Panc1 (cell line): ENCODE data around the gene CHST4. TPM values are rescaled to one million over a fixed set of nuclear protein-coding genes. Genes with fewer than 3 reads are reported as not detected.

Experiments
- ATAC-seq: fragments of 200-7000 bp; cut with Tn5 transposase; 2 replicates; pipeline ENCODE4 v1.9.1; 2020; ENCODE audit warnings: mild to moderate bottlenecking, moderate library complexity
- BruUV-seq: library from RNA; stranded (reverse); fragments of 400-500 nt; replicated peaks from 2 replicates; lab custom pipeline; 2021; lab: Mats Ljungman, UMichigan
- CTCF ChIA-PET: fragments of 300-600 bp; sonication (Branson Sonifier 250); formaldehyde crosslinking; loops from one replicate; lab custom pipeline; 2022; ENCODE audit warnings: antibody characterized with exemption; lab: Charles Lee
- POLR2A ChIA-PET: fragments of 300-600 bp; sonication (Branson Sonifier 250); formaldehyde crosslinking; loops from one replicate; lab custom pipeline; 2022; ENCODE audit warnings: antibody characterized with exemption; lab: Charles Lee
- DNase-seq: peaks from one replicate; pipeline ENCODE4 v3.0.0-alpha.2; 2010; ENCODE audit warnings: low read depth, low spot score
- H3K27ac ChIP-seq: 2 replicates; pipeline ENCODE4 v1.5.1; 2011; ENCODE audit warnings: mild to moderate bottlenecking, low read length, inconsistent platforms
- H3K27me3 ChIP-seq: fragments of 200-500 bp; sonication (Bioruptor generic); 2 replicates; pipeline ENCODE4 v1.6.0; 2014; ENCODE audit warnings: low read length, inconsistent platforms; ENCODE audit not compliant: control insufficient read depth, insufficient read depth
- H3K36me3 ChIP-seq: fragments of 200-500 bp; sonication (Bioruptor generic); 2 replicates; pipeline ENCODE4 v1.5.1; 2014; ENCODE audit warnings: inconsistent platforms, mild to moderate bottlenecking, low read length, moderate library complexity; ENCODE audit not compliant: control insufficient read depth, insufficient read depth
- H3K4me1 ChIP-seq: 2 replicates; pipeline ENCODE4 v1.5.1; 2011; ENCODE audit warnings: inconsistent platforms, mild to moderate bottlenecking, low read length, moderate library complexity; ENCODE audit not compliant: control insufficient read depth, insufficient read depth
- H3K4me3 ChIP-seq, 2 experiments: 2 replicates each; pipeline ENCODE4 v1.5.1; 2011 to 2012; ENCODE audit warnings: low read depth in 2 of 2, low read length in 2 of 2, mild to moderate bottlenecking in 2 of 2, inconsistent platforms in 1 of 2, moderate library complexity in 1 of 2
- H3K9me3 ChIP-seq: fragments of 200-500 bp; sonication (Bioruptor generic); 2 replicates; pipeline ENCODE4 v1.5.1; 2014; ENCODE audit warnings: low read depth, mild to moderate bottlenecking, inconsistent platforms, low read length, moderate library complexity; ENCODE audit not compliant: control insufficient read depth, insufficient read depth
- POLR2AphosphoS5 ChIP-seq: IDR thresholded peaks from 2 replicates; pipeline ENCODE4 v1.6.1; 2012; ENCODE audit warnings: mild to moderate bottlenecking, low read depth, low read length, moderate library complexity
- SIN3A ChIP-seq: IDR thresholded peaks from 2 replicates; pipeline ENCODE4 v1.6.1; 2012; ENCODE audit warnings: low read depth, mild to moderate bottlenecking, low read length, moderate library complexity, borderline replicate concordance; ENCODE audit not compliant: insufficient read depth
- TCF7L2 ChIP-seq: IDR thresholded peaks from 2 replicates; pipeline ENCODE4 v1.6.1; 2011; ENCODE audit warnings: mild to moderate bottlenecking, low read depth, low read length, inconsistent platforms
- in situ Hi-C: cut with HindIII; loops from 2 replicates; pipeline ENCODE4 v1.10.0; 2016; ENCODE audit warnings: low sequenced_read_pairs, low pct_unique_long_range_greater_than_20kb
- intact Hi-C: fragments of 100-400 bp; cut with micrococcal nuclease; formaldehyde crosslinking; loops from one replicate; pipeline ENCODE4 v1.10.0; 2022; ENCODE audit not compliant: unreplicated experiment
- total RNA-seq: library from RNA; stranded (reverse); gene quantifications from one replicate; pipeline ENCODE4 v1.2.1, GENCODE V29; 2021; ENCODE audit not compliant: unreplicated experiment
- TF ChIP-seq, protein P1 (sequence below): fragments of 450-650 bp; IDR thresholded peaks from 2 replicates; pipeline ENCODE4 v1.5.1; 2017; ENCODE audit warnings: mild to moderate bottlenecking
- TF ChIP-seq, protein P2 (sequence below), 2 experiments: IDR thresholded peaks; 2 replicates each; pipeline ENCODE4 v1.6.1; 2011 to 2012; ENCODE audit warnings: low read depth in 2 of 2, control low read depth in 1 of 2, low read length in 1 of 2, mild to moderate bottlenecking in 1 of 2, moderate library complexity in 1 of 2; ENCODE audit not compliant: insufficient read depth in 1 of 2

The CHST4 gene
- total RNA-seq, 1 experiment from 2014 or later, result 1.1 TPM

DNA sequence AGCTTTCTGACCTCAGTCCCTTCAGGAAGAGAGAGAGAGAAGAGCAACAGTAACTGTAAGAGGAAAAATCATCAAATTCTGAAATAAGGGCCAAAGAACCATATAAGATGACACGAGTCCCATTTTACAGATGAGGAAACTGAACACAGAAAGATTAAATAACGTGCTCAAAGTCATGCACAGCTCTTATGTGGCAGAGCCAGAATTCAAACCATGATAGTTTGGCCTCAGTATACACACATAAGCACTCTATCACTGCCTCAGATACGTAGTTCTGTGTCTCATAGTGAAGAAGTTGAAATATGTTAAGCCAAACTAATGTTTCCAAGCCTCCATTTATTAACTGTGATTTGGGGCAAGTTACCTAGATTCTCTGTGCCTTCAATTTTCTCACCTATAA is 35.2 kb upstream of the CHST4 start:
- ChIA-PET CTCF (no interaction called here), POLR2A (no interaction called here)
- Histone ChIP-seq H3K27ac (no peak overlapping the region), H3K4me1 (no peaks in the 10 kb centered on the region), H3K9me3 (no peaks in the 10 kb centered on the region), H3K27me3 (no peaks in the 10 kb centered on the region), H3K36me3 (no peaks in the 10 kb centered on the region), H3K4me3 (no peak overlapping the region)
- intact Hi-C loops (no loop called here), in situ Hi-C loops (no loop called here)
- ATAC-seq (no peak), DNase-seq (no peak)
- TF ChIP-seq TCF7L2, result no peak
- BruUV-seq, result no TSS peak

DNA sequence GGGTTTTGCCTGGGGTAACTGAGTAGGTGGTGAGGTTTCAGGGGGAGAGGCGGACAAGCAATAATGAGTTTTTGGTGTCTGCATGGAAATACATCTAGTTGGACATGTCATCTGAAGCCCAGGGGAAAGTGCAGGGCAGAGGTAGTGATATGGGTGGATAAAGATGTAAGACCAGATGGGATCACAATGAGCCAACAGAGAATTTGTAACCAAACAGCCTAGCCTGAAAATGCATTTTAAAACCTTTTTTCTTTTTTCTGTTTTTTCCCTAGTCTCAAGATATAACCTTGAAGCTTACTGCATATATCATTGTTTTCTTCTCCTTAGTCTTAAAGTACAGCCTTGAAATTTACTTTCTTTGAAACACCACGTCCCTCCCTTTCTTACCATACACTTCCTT is 33.4 kb upstream of the CHST4 start:
- ATAC-seq (no peak), DNase-seq (no peak)
- Histone ChIP-seq H3K4me3 (no peak overlapping the region), H3K27ac (no peak overlapping the region), H3K9me3 (no peaks in the 10 kb centered on the region), H3K36me3 (no peaks in the 10 kb centered on the region), H3K4me1 (no peaks in the 10 kb centered on the region), H3K27me3 (no peaks in the 10 kb centered on the region)
- no TSS peak for BruUV-seq
- CTCF ChIA-PET, result no interaction called here
- in situ Hi-C loops, result no loop called here
- TF ChIP-seq SIN3A (no peak), POLR2AphosphoS5 (no peak), TCF7L2 (no peak)
- TF ChIP-seq, protein P1, sequence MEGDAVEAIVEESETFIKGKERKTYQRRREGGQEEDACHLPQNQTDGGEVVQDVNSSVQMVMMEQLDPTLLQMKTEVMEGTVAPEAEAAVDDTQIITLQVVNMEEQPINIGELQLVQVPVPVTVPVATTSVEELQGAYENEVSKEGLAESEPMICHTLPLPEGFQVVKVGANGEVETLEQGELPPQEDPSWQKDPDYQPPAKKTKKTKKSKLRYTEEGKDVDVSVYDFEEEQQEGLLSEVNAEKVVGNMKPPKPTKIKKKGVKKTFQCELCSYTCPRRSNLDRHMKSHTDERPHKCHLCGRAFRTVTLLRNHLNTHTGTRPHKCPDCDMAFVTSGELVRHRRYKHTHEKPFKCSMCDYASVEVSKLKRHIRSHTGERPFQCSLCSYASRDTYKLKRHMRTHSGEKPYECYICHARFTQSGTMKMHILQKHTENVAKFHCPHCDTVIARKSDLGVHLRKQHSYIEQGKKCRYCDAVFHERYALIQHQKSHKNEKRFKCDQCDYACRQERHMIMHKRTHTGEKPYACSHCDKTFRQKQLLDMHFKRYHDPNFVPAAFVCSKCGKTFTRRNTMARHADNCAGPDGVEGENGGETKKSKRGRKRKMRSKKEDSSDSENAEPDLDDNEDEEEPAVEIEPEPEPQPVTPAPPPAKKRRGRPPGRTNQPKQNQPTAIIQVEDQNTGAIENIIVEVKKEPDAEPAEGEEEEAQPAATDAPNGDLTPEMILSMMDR, result no peak
- TF ChIP-seq, protein P2, sequence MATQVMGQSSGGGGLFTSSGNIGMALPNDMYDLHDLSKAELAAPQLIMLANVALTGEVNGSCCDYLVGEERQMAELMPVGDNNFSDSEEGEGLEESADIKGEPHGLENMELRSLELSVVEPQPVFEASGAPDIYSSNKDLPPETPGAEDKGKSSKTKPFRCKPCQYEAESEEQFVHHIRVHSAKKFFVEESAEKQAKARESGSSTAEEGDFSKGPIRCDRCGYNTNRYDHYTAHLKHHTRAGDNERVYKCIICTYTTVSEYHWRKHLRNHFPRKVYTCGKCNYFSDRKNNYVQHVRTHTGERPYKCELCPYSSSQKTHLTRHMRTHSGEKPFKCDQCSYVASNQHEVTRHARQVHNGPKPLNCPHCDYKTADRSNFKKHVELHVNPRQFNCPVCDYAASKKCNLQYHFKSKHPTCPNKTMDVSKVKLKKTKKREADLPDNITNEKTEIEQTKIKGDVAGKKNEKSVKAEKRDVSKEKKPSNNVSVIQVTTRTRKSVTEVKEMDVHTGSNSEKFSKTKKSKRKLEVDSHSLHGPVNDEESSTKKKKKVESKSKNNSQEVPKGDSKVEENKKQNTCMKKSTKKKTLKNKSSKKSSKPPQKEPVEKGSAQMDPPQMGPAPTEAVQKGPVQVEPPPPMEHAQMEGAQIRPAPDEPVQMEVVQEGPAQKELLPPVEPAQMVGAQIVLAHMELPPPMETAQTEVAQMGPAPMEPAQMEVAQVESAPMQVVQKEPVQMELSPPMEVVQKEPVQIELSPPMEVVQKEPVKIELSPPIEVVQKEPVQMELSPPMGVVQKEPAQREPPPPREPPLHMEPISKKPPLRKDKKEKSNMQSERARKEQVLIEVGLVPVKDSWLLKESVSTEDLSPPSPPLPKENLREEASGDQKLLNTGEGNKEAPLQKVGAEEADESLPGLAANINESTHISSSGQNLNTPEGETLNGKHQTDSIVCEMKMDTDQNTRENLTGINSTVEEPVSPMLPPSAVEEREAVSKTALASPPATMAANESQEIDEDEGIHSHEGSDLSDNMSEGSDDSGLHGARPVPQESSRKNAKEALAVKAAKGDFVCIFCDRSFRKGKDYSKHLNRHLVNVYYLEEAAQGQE (IDR thresholded peaks at IDR 0.05; ENCODE audit: insufficient read depth in 1 of 2, low read depth in 2 of 2, low read length in 1 of 2), result no peak
- POLR2A ChIA-PET, result no interaction called here
- intact Hi-C loops, result no loop called here

GRCh38 chr16:71493213-71493612 is 33.0 kb upstream of the CHST4 start:
- POLR2A ChIA-PET, result no interaction called here
- Histone ChIP-seq H3K27me3 (no peaks in the 10 kb centered on the region), H3K9me3 (no peaks in the 10 kb centered on the region), H3K4me1 (no peaks in the 10 kb centered on the region), H3K36me3 (no peaks in the 10 kb centered on the region), H3K4me3 (no peak overlapping the region), H3K27ac (no peak overlapping the region)
- TF ChIP-seq, protein P2 (IDR thresholded peaks at IDR 0.05; ENCODE audit: insufficient read depth in 1 of 2, low read depth in 2 of 2, low read length in 1 of 2), result no peak
- TF ChIP-seq POLR2AphosphoS5 (no peak), SIN3A (no peak), TCF7L2 (no peak)
- TF ChIP-seq, protein P1, result no peak
- in situ Hi-C loops (no loop called here), intact Hi-C loops (no loop called here)
- no TSS peak for BruUV-seq
- DNase-seq (no peak), ATAC-seq (no peak)
- CTCF ChIA-PET, result no interaction called here
